B cell (primary cell): ENCODE results near the gene FFAR3.
"Not testable (repeated sequence)": the region's sequence is repeated elsewhere in the genome, so short reads cannot be mapped to it uniquely, and the experiment has no call there.

Experiments used
- CTCF ChIP-seq: fragments of 200-600 bp; IDR thresholded peaks from one replicate; pipeline ENCODE4 v1.8.0; 2022; ENCODE audit warnings: antibody characterized with exemption, mild to moderate bottlenecking
- EZH2 ChIP-seq: IDR thresholded peaks from 2 replicates; pipeline ENCODE4 v1.6.1; 2012; ENCODE audit warnings: borderline replicate concordance, low read depth, mild to moderate bottlenecking, moderate library complexity, low read length; ENCODE audit not compliant: insufficient read depth, poor library complexity, severe bottlenecking

GRCh38 chr19:35374031-35374430, 15.8 kb downstream of the FFAR3 start:
- not testable (repeated sequence) for TF ChIP-seq CTCF, EZH2
